ENCODE data around the gene BCL2A1.

BCL2A1 gene

DNA sequence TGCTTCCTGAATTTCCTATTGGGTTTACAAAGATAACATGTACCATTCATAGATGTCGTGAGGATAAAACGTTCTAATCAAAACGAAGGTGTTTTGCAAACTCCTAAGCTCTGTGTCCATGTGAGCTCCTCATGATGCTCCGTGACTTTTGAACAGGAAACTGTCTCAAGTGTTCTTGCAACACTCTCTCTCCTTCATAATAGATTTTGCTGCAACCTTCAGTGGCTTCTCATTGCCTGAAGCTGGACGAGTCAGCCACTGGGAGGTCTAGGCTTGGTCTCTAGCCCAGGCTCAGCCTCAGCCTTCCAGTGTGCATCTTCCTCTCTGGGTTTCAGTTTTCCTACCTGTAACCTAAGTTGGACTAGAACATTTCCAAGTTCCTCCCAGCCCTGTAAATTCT lies 18.7 kb upstream of the BCL2A1 start:
- H3K9ac ChIP-seq = no peak overlapping the region

DNA sequence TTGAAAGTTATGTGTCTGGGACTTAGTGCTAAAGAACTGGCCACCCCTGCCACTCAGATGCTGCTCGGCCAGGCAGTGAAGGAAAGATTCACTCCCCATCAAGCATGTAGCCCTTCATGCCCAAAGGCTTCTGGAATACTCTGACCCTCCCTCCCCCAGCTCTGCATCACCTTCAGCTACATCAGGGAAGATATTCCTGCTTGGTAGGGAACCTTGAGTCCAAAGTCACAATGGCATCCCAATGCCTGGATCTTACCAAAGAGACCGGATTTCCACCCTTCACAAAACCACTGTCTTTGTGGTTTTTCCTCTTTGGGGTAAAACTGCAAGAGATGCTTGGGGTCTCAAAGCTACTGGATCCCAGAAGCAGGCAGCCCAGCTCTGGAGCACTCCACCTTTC lies 18.2 kb upstream of the BCL2A1 start:
- Histone ChIP-seq H3K4me2 (no peak overlapping the region), H3K4me1 (no peaks in the 10 kb centered on the region), H3K4me3 (no peak overlapping the region), H3K9me3 (no peaks in the 10 kb centered on the region), H3K27ac (no peak overlapping the region), H3K27me3 (no peaks in the 10 kb centered on the region), H3K36me3 (no peaks in the 10 kb centered on the region), H4K20me1 (no peaks in the 10 kb centered on the region), H3K9ac (no peak overlapping the region)
- no peak for TF ChIP-seq Cebpa-rat (IDR thresholded peaks at IDR 0.05)

More for the DNA sequence above, 18.7 kb upstream of the BCL2A1 start:
- H3K4me2 ChIP-seq = no peak overlapping the region
- no peak for TF ChIP-seq Cebpa-rat (IDR thresholded peaks at IDR 0.05)
- H3K36me3 ChIP-seq = no peaks in the 10 kb centered on the region
- H3K4me1 ChIP-seq = no peaks in the 10 kb centered on the region
- H3K27me3 ChIP-seq = no peaks in the 10 kb centered on the region
- no peaks in the 10 kb centered on the region for H3K9me3 ChIP-seq
- no peaks in the 10 kb centered on the region for H4K20me1 ChIP-seq
- H3K4me3 ChIP-seq = no peak overlapping the region
- H3K27ac ChIP-seq = no peak overlapping the region

DNA sequence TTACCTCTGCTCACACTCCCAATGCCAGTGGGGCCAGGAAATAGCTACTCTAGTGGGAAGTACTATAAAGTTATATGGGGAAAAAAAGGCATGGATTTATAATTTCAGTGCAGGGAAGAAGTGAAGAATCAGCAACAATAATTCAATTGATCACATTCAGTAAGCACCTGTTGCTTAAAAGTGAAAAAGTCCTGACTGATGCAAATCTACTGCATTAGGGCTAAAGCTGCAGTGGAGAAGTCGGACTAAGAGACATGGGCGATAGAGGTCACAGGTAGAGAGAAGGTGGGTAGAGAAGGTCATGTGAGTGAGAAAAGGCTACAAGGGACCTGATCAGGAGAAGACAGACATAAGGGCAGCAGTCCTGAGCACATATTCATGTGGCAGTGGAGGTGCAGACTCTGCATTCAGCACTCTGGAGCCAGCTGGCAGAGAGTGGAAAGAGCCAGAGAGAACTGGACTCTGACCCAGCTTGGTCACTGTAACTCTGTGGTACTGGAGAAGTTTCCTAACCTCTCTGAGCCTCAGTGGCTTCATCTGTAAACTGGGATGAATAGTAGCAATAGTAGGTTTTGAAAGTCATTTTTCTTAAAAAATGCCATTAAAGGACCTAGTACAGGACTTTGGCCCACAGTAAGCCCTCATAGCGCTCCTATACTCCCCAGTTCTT lies 17.6 kb upstream of the BCL2A1 start:
- H3K9ac ChIP-seq = no peak overlapping the region
- H3K9me3 ChIP-seq = no peaks in the 10 kb centered on the region
- H3K4me1 ChIP-seq = no peaks in the 10 kb centered on the region
- no peak overlapping the region for H3K4me2 ChIP-seq
- H3K36me3 ChIP-seq = no peaks in the 10 kb centered on the region
- no peak for TF ChIP-seq Cebpa-rat (IDR thresholded peaks at IDR 0.05)
- no peaks in the 10 kb centered on the region for H3K27me3 ChIP-seq
- no peak overlapping the region for H3K4me3 ChIP-seq
- no peak overlapping the region for H3K27ac ChIP-seq
- no peaks in the 10 kb centered on the region for H4K20me1 ChIP-seq

DNA sequence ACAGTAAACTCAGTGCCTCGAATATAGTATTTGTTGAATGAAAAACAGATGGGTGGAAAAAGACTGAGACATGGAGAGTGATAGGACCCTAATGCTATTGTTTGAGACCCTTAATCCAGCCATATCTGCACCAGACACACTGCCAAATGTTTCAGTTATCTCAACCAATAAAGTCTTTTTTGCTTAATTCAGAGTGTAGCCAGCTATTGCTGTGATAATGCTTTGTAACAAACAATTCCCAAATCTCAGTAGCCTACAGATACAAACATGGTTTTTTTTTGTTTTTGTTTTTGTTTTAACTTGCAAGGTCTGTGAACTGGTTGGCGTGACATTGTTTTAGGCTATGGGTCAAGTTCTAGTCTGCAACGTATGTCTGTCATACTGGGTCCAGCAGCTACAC lies 17.0 kb upstream of the BCL2A1 start:
- Histone ChIP-seq H3K27ac (no peak overlapping the region), H3K9me3 (no peaks in the 10 kb centered on the region), H4K20me1 (no peaks in the 10 kb centered on the region), H3K9ac (no peak overlapping the region), H3K4me3 (no peak overlapping the region), H3K27me3 (no peaks in the 10 kb centered on the region), H3K4me2 (no peak overlapping the region), H3K4me1 (no peaks in the 10 kb centered on the region), H3K36me3 (no peaks in the 10 kb centered on the region)
- no peak for TF ChIP-seq Cebpa-rat (IDR thresholded peaks at IDR 0.05)

DNA sequence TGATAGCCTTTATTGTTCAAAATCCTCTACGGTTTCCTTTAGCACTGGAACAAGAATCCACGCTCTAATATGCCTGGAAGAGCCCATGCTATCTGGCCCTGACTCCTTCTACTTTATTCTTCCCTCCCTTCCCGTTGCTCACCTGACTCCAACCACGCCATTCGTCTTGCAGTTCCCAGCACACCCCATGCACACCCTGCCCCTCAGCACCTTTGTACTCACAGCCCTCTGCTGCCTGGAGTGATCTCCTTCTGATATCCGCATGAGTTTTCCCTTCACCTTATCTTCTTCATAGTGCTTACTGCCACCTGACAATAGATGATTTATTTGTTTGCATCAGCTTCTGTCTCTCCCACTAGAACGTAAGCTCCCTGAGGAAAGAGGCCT lies 16.6 kb upstream of the BCL2A1 start:
- H3K27ac ChIP-seq = no peak overlapping the region
- H3K9me3 ChIP-seq = no peaks in the 10 kb centered on the region
- no peaks in the 10 kb centered on the region for H3K36me3 ChIP-seq
- H3K9ac ChIP-seq = no peak overlapping the region
- no peak for TF ChIP-seq Cebpa-rat (IDR thresholded peaks at IDR 0.05)
- peaks cover 2% of the 10 kb centered on the region for H3K4me1 ChIP-seq
- H3K4me3 ChIP-seq = no peak overlapping the region
- no peaks in the 10 kb centered on the region for H4K20me1 ChIP-seq
- no peak overlapping the region for H3K4me2 ChIP-seq
- H3K27me3 ChIP-seq = no peaks in the 10 kb centered on the region

DNA sequence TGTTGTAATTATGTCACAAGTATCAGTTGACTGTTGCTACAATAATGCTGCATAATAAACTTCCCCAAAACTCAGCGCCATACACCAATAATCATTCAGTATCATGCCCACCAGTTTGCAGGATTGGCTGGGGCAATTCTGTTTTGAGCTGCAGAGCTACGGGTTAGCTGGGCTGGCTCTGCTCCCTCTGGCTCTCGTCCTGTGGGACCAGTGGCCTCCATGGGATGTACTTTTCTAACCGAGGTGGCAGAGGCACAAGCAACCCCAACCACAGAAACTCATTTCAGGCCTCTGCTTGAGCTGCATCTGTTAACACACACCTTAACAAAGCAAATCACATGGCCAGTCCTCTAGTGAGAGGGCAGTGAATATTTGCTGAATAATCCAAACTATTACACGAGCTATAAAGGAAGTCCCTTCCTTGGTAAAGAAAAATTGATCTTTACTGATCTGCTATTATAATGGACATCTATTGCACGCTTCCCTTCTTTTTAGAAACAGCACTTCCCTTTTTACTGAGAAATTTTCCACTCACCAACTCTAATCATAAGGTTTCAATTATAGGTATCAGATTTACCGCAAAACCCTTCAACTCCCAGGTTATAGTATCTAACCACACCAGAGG lies 10.9 kb upstream of the BCL2A1 start:
- no peaks in the 10 kb centered on the region for H3K36me3 ChIP-seq
- peaks cover 19% of the 10 kb centered on the region for H3K4me1 ChIP-seq
- peak overlapping the region; percentile 36 for H3K4me2 ChIP-seq
- H3K9me3 ChIP-seq = no peaks in the 10 kb centered on the region
- no peaks in the 10 kb centered on the region for H4K20me1 ChIP-seq
- H3K4me3 ChIP-seq = no peak overlapping the region
- H3K27ac ChIP-seq = no peak overlapping the region
- no peaks in the 10 kb centered on the region for H3K27me3 ChIP-seq
- no peak for TF ChIP-seq Cebpa-rat (IDR thresholded peaks at IDR 0.05)
- H3K9ac ChIP-seq = no peak overlapping the region

DNA sequence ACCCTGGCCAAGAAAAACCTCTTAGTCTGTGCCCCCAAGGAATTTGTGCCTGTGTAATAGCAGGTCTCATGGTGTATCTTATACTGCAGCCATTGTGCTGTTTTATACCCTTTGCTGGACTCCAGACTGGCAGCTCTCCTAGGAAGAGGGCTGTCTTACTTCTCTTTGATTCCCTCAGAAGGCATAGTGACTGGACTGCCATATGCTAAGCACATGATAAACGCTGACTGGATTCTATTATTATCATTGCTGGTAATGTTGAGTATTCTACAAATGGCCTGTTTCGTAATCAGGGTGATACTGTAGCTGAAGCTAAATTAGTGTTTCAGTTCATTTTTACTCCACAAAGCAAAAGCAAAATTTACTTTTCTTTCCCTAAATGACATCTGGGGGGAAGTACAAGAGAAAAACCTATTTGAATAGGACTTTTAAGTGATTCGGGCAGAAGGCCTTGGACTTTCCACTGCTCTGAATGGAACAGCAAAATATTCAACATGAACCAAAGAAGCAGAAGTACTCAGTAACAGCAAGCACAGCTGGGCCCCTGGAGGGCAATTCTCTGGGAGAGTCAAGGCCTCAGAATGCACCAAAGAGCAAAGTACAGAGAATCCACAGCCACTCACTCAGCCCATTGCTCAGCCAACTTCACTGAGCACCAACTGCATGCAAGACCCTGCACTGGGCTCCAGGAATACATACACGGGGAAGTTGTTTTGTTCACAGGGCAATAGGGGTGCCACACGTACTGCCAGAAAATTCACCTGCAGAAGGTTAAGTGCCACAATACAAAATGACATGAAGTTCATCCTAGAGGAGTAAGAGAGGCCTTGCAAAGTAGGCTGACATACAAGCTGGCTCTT lies 7.9 kb upstream of the BCL2A1 start:
- Histone ChIP-seq H3K9ac (no peak overlapping the region), H4K20me1 (no peaks in the 10 kb centered on the region), H3K27ac (no peak overlapping the region), H3K4me1 (peaks cover 20% of the 10 kb centered on the region), H3K4me3 (no peak overlapping the region), H3K27me3 (no peaks in the 10 kb centered on the region), H3K36me3 (no peaks in the 10 kb centered on the region), H3K4me2 (no peak overlapping the region), H3K9me3 (no peaks in the 10 kb centered on the region)
- TF ChIP-seq Cebpa-rat (IDR thresholded peaks at IDR 0.05) = no peak

DNA sequence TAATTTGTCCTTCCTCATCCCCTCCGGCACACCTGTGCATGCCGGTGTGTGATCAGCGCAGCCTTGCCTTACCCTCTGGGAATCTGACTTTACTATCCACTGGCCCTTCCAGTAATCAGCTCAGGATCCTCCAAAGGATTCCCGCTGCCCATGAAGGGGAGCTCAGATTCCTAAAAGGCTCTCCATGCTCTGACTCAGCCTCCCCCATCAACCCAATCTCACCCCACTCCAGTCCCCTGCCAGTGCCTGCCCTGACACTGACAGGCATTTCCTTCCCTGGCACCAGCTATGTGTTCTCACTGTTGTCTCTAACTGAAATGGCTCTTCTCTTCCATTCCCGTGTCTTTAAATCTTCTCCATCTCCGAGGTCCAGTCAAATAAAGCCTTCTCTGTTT lies 7.3 kb upstream of the BCL2A1 start:
- H3K36me3 ChIP-seq = no peaks in the 10 kb centered on the region
- H3K27ac ChIP-seq = no peak overlapping the region
- no peaks in the 10 kb centered on the region for H3K9me3 ChIP-seq
- no peaks in the 10 kb centered on the region for H3K27me3 ChIP-seq
- no peak for TF ChIP-seq Cebpa-rat (IDR thresholded peaks at IDR 0.05)
- H4K20me1 ChIP-seq = no peaks in the 10 kb centered on the region
- peaks cover 20% of the 10 kb centered on the region for H3K4me1 ChIP-seq
- no peak overlapping the region for H3K4me2 ChIP-seq
- no peak overlapping the region for H3K4me3 ChIP-seq
- H3K9ac ChIP-seq = no peak overlapping the region

DNA sequence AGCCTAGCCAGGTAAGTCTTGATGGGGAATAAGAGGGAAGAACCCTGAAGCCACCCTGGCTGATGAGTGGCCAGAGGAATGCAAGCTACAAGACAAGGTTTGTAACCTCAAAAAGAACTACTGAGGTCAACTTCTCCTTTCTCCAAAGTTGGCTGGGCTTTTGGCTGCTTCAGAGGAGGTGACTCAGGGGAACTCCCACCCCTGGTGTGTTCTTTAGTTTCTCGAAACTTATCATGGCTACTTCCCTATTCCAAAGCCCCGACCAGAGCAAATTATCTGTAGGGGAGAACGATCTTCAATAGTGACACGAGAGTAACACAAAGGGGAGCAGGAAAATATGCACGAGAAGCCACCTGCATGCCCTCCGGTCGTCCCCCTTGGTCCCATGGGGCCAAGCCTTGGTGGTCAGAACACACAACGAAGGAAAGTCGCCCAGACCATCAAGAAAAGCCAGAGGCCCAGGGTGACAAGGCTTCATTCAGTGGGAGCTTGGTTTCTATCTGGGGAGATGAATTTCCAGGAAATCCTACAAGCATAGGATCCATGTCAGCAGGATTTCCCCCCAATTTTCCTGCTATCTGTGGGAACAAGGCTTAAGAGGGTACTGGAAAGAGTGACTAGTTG lies 6.5 kb upstream of the BCL2A1 start:
- Histone ChIP-seq H3K27ac (no peak overlapping the region), H3K9me3 (no peaks in the 10 kb centered on the region), H4K20me1 (no peaks in the 10 kb centered on the region), H3K27me3 (no peaks in the 10 kb centered on the region), H3K4me3 (no peak overlapping the region), H3K4me2 (0 out of 2 replicates have a peak overlapping the region, but pooled peaks have one; percentile 19), H3K36me3 (no peaks in the 10 kb centered on the region), H3K9ac (no peak overlapping the region), H3K4me1 (peaks cover 18% of the 10 kb centered on the region)
- TF ChIP-seq Cebpa-rat (IDR thresholded peaks at IDR 0.05) = no peak
